ENCODE data around the gene PARD3. TPM values are rescaled to one million over a fixed set of nuclear protein-coding genes. Genes with fewer than 3 reads are reported as not detected.
A peak's percentile ranks its signal among the peaks of the same experiment; 100 is the strongest.

PARD3 gene
- total RNA-seq, 1 donor from 2014 or later = 35.4 TPM

DNA sequence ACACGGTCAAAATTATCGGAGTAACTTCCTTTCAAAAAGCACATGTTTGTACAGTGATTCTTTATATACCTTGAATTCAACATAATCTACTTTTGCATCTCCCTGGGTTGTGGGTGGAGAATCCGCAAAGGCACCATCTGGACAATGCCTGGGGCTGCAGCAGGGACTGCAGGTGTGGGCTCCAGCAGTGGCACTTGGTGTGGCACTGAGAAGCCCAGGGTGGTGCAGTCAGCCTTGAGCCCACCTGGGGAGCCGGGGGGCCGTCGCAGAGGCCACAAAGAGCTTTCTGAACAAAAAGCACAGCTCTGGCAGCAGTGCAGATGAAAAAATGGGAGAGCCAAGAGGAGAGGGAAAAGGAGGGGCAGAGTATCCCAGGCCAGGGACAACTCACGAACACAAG, 22.2 kb downstream of the PARD3 start:
- H2AFZ ChIP-seq (ENCODE audit: low read depth, low read length) = no peak overlapping the region
- H3K27ac ChIP-seq (ENCODE audit: low read depth, low read length) = no peak overlapping the region
- no peak overlapping the region for H3K4me3 Mint-ChIP-seq (ENCODE audit: unreplicated experiment)
- no peaks in the 10 kb centered on the region for H3K4me1 ChIP-seq (ENCODE audit: insufficient read depth, low read length)
- H3K36me3 Mint-ChIP-seq (ENCODE audit: low read depth, unreplicated experiment) = no peaks in the 10 kb centered on the region
- H3K27me3 ChIP-seq (ENCODE audit: insufficient read depth, low read length) = no peaks in the 10 kb centered on the region
- peaks cover 78% of the 10 kb centered on the region for H4K20me1 ChIP-seq (ENCODE audit: insufficient read depth, low read length)
- no peaks in the 10 kb centered on the region for H3K27me3 Mint-ChIP-seq (ENCODE audit: low read depth, unreplicated experiment)
- DNase-seq (ENCODE audit: low read depth) (no peak), FAIRE-seq (no peak)
- H3K4me3 ChIP-seq (ENCODE audit: insufficient read depth, low read depth, low read length) = no peak overlapping the region
- H3K9ac ChIP-seq (ENCODE audit: low read length) = no peak overlapping the region
- no peak overlapping the region for H3K4me2 ChIP-seq (ENCODE audit: low read length)
- no peaks in the 10 kb centered on the region for H3K9me3 Mint-ChIP-seq (ENCODE audit: unreplicated experiment)
- no peak overlapping the region for H3K27ac Mint-ChIP-seq (ENCODE audit: unreplicated experiment)
- H3K4me1 Mint-ChIP-seq (ENCODE audit: low read depth, unreplicated experiment) = peaks cover 12% of the 10 kb centered on the region
- H3K36me3 ChIP-seq (ENCODE audit: insufficient read depth, low read length) = no peaks in the 10 kb centered on the region
- H3K9me3 ChIP-seq (ENCODE audit: insufficient read depth, low read depth, low read length) = no peaks in the 10 kb centered on the region
- H3K79me2 ChIP-seq (ENCODE audit: insufficient read depth, low read length) = peaks cover 86% of the 10 kb centered on the region
- TF ChIP-seq, protein P1, sequence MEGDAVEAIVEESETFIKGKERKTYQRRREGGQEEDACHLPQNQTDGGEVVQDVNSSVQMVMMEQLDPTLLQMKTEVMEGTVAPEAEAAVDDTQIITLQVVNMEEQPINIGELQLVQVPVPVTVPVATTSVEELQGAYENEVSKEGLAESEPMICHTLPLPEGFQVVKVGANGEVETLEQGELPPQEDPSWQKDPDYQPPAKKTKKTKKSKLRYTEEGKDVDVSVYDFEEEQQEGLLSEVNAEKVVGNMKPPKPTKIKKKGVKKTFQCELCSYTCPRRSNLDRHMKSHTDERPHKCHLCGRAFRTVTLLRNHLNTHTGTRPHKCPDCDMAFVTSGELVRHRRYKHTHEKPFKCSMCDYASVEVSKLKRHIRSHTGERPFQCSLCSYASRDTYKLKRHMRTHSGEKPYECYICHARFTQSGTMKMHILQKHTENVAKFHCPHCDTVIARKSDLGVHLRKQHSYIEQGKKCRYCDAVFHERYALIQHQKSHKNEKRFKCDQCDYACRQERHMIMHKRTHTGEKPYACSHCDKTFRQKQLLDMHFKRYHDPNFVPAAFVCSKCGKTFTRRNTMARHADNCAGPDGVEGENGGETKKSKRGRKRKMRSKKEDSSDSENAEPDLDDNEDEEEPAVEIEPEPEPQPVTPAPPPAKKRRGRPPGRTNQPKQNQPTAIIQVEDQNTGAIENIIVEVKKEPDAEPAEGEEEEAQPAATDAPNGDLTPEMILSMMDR (IDR thresholded peaks at IDR 0.05; ENCODE audit: insufficient read depth, low read depth, low read length) = no peak
- TF ChIP-seq EZH2 (IDR thresholded peaks at IDR 0.05; ENCODE audit: insufficient read depth, low read length) = no peak

DNA sequence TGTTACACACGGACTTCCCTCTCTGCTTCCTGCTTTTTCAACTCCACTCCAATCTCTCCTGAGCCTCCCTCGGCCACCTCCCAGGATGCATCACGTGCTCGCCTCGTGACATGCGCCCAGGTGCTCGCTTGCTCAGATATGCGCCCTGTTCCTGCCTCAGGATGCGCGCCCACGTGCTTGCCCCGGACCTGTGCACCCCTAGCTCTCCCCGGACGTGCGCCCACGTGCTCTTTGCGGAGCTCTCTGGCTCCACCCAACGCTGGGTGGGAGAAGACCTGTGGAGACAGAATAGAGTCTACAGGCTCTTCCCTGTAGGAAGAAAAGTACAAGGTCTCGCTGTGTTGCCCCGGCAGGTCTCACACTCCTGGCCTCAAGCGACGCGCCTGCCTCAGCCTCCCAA, 23.1 kb downstream of the PARD3 start:
- H3K4me1 ChIP-seq (ENCODE audit: insufficient read depth, low read length) = no peaks in the 10 kb centered on the region
- H3K79me2 ChIP-seq (ENCODE audit: insufficient read depth, low read length) = peaks cover 84% of the 10 kb centered on the region
- H4K20me1 ChIP-seq (ENCODE audit: insufficient read depth, low read length) = peaks cover 77% of the 10 kb centered on the region
- Mint-ChIP-seq H3K27me3 (ENCODE audit: low read depth, unreplicated experiment) (no peaks in the 10 kb centered on the region), H3K4me3 (ENCODE audit: unreplicated experiment) (peak overlapping the region; percentile 69), H3K27ac (ENCODE audit: unreplicated experiment) (peak overlapping the region; percentile 59), H3K9me3 (ENCODE audit: unreplicated experiment) (no peaks in the 10 kb centered on the region), H3K4me1 (ENCODE audit: low read depth, unreplicated experiment) (peaks cover 12% of the 10 kb centered on the region), H3K36me3 (ENCODE audit: low read depth, unreplicated experiment) (no peaks in the 10 kb centered on the region)
- H3K4me3 ChIP-seq (ENCODE audit: insufficient read depth, low read depth, low read length) = no peak overlapping the region
- no peak overlapping the region for H3K9ac ChIP-seq (ENCODE audit: low read length)
- no peak overlapping the region for H3K4me2 ChIP-seq (ENCODE audit: low read length)
- H3K36me3 ChIP-seq (ENCODE audit: insufficient read depth, low read length) = no peaks in the 10 kb centered on the region
- TF ChIP-seq, protein P1 (IDR thresholded peaks at IDR 0.05; ENCODE audit: insufficient read depth, low read depth, low read length) = no peak
- TF ChIP-seq EZH2 (IDR thresholded peaks at IDR 0.05; ENCODE audit: insufficient read depth, low read length) = no peak
- no peaks in the 10 kb centered on the region for H3K9me3 ChIP-seq (ENCODE audit: insufficient read depth, low read depth, low read length)
- FAIRE-seq (no peak), DNase-seq (ENCODE audit: low read depth) (no peak)
- H2AFZ ChIP-seq (ENCODE audit: low read depth, low read length) = no peak overlapping the region
- H3K27ac ChIP-seq (ENCODE audit: low read depth, low read length) = no peak overlapping the region
- no peaks in the 10 kb centered on the region for H3K27me3 ChIP-seq (ENCODE audit: insufficient read depth, low read length)

DNA sequence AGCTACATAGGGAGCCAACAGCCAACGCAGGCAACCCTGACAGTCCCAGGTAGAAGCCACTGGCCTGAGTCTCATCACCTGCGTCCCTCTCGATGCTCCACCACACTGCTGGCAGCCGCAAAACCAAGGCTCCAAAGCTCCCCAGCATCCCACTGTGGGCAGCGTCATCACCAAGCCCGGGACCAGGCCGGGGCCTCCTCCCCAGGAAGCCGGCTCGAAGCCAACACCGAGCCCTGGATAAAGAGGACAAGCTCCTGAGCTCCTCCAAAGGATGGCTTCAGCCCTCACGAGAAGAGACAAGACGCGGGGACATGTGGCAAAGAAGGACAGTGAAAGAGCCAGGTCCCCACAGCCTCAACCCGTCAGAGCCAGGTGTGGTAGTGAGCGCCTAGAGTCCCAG, 23.9 kb downstream of the PARD3 start:
- Histone ChIP-seq H3K4me3 (ENCODE audit: insufficient read depth, low read depth, low read length) (no peak overlapping the region), H3K9me3 (ENCODE audit: insufficient read depth, low read depth, low read length) (no peaks in the 10 kb centered on the region), H2AFZ (ENCODE audit: low read depth, low read length) (no peak overlapping the region), H3K36me3 (ENCODE audit: insufficient read depth, low read length) (no peaks in the 10 kb centered on the region), H3K27ac (ENCODE audit: low read depth, low read length) (no peak overlapping the region), H3K79me2 (ENCODE audit: insufficient read depth, low read length) (peaks cover 80% of the 10 kb centered on the region), H3K9ac (ENCODE audit: low read length) (no peak overlapping the region), H3K27me3 (ENCODE audit: insufficient read depth, low read length) (no peaks in the 10 kb centered on the region), H3K4me2 (ENCODE audit: low read length) (no peak overlapping the region), H4K20me1 (ENCODE audit: insufficient read depth, low read length) (peaks cover 84% of the 10 kb centered on the region), H3K4me1 (ENCODE audit: insufficient read depth, low read length) (no peaks in the 10 kb centered on the region)
- DNase-seq (ENCODE audit: low read depth) = no peak
- FAIRE-seq = no peak
- H3K9me3 Mint-ChIP-seq (ENCODE audit: unreplicated experiment) = no peaks in the 10 kb centered on the region
- no peaks in the 10 kb centered on the region for H3K27me3 Mint-ChIP-seq (ENCODE audit: low read depth, unreplicated experiment)
- no peaks in the 10 kb centered on the region for H3K36me3 Mint-ChIP-seq (ENCODE audit: low read depth, unreplicated experiment)
- H3K4me1 Mint-ChIP-seq (ENCODE audit: low read depth, unreplicated experiment) = peaks cover 13% of the 10 kb centered on the region
- TF ChIP-seq EZH2 (IDR thresholded peaks at IDR 0.05; ENCODE audit: insufficient read depth, low read length) = no peak
- TF ChIP-seq, protein P1 (IDR thresholded peaks at IDR 0.05; ENCODE audit: insufficient read depth, low read depth, low read length) = no peak
- H3K27ac Mint-ChIP-seq (ENCODE audit: unreplicated experiment) = no peak overlapping the region
- H3K4me3 Mint-ChIP-seq (ENCODE audit: unreplicated experiment) = no peak overlapping the region

All from astrocyte (in vitro differentiated cells and primary cell).